GM10847 (cell line): ENCODE measurements around the gene CSNK1E.
A peak's percentile ranks its signal among the peaks of the same experiment; 100 is the strongest.

Source experiments
- POLR2A ChIP-seq: IDR thresholded peaks from 2 replicates; pipeline ENCODE4 v1.6.1; 2011; ENCODE audit not compliant: insufficient read length; ENCODE audit errors: extremely low read depth

Gene CSNK1E

DNA sequence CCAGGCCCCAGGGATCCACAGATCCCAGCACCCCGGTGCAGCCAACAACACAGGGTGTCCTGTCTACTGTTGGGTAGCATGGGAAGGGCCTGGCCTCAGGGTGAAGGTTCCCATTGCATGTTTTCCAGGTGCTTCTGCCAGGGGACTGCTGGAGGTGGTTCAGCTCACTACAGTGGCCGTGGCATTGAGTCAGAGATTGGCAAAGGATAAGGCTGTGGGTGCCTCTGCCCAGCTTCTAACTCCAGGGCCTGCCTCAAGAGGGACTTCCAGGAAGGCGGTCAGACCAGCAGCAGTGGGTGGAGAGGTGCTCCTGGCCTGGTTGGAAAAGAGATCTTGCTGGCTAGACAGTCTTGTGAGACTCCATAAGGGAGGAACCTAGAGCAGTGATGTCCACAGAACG is 20.9 kb downstream of the CSNK1E start:
- no peak for TF ChIP-seq POLR2A

DNA sequence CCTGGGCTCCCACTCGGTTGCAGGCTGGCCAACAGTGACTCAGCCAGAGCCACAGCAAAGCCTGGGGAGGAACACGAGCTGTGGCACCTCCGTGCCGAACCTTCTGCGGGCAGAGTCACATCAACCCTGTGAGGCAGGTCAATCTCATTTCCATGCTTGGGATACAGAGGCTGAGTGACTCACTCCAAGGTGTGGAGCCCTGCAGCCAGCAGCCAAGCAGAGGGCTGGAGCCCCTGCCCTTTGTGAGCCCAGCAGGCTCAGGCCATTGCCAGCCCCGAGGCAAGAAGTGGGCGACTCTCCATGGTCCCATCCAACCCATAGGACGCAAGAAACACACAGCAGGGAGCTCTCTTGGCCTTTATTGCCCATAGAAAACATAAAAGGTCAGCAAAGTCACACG is 21.4 kb downstream of the CSNK1E start:
- no peak for TF ChIP-seq POLR2A

DNA sequence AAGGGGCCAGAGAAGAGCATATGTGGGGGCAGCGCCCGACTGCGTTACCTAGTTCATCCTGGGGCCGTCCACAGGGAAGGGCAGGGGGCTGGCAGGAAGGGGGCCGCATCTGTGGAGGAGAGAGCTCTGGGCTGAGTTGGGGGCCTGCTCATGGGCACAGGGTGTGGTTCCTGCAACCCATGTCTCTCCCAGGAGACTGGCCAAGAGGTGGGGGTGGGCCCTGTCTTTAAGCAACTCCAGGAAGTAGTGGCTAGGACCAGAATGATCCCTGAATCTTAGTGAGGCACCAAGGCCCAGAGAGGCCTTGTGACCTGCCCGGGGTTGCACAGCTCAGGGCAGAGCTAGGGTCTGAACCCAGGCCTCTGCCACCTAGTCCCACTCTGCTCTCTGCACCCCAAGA is 21.9 kb downstream of the CSNK1E start:
- no peak for TF ChIP-seq POLR2A

DNA sequence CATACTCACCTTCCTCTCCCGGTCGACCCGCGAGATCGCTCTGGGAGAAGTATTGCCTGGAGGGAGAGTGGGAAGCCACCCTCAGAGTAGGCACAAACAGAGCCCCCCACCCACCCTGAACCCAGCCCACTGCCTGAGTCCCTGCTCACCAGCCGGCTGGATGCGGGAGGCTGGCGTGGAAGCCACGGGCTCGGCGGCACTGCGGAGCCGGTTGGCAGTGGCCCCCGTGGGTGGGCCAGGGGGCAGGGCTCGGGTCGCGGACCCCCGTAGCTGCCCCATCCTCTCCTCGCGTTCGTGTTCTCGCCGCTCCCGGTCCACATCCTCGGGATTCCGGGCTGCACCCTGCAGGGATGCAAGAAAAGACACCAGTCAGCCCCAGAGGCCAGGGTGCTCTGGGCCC is 23.0 kb downstream of the CSNK1E start:
- no peak for TF ChIP-seq POLR2A

DNA sequence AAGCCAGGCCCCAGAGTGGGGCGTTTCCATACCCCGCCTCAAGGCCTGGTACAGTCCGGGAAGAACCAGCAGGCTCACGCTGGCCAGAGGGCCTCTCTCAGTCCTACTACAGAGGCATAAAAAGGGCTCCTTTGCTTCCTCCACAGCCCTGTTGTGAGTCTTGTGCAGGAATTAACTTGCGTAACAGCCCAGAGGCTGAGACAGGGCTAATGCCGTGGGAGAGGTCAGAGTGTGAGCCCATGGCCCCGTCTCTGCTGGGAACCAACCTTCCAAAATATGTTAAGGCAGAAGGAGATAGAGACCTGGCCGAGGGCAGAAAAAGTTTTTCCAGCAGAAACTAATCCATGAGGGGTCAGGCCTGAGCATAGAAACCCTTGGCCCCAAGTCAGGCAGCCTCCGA is 24.5 kb downstream of the CSNK1E start:
- no peak for TF ChIP-seq POLR2A

DNA sequence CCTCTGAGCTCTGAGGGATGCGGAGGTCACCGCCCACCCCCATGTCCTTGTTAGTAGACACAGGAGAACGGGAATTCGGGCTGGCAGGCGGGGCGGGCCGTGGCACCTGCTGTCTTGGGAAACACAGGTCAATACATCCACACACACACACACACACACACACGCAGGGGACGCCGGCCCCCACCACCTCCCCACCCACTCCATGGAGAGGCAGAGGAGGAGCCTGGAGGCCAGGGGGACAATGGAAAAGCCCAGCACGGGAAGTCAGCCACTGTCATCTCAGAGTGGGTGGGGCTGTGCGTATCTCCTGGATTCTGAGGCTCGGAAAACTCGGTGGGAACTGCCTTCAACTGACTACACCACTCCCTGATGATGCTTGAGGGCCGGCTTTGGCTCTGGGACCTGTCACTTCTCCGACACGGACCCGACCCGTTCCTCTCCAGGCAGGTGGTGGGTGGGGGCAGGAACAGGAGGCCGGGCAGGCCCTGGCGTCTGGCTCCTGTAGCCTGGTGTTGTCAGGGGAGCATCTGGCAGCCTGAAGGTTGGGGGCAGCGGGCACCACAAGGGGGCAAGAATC is 25.9 kb downstream of the CSNK1E start:
- no peak for TF ChIP-seq POLR2A

DNA sequence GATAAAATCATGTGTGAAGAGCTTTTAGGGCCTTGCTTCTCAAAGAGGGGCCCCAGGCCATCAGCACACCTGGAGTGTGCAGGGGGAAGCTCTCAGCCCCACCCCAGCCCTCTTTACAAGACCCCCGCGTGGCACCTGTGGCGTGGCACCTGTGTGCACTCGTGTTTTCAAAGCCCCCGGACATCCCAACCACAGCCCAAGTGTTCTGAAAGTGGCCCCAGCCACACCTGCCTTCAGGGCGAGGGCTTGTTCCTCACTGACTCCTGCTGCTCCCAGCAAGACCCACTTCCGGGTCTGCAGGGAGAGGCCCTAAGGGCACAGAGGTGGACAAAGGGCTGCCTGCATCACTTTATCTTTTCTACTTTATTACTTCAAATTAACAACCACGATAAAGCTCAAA is 26.9 kb downstream of the CSNK1E start:
- no peak for TF ChIP-seq POLR2A

DNA sequence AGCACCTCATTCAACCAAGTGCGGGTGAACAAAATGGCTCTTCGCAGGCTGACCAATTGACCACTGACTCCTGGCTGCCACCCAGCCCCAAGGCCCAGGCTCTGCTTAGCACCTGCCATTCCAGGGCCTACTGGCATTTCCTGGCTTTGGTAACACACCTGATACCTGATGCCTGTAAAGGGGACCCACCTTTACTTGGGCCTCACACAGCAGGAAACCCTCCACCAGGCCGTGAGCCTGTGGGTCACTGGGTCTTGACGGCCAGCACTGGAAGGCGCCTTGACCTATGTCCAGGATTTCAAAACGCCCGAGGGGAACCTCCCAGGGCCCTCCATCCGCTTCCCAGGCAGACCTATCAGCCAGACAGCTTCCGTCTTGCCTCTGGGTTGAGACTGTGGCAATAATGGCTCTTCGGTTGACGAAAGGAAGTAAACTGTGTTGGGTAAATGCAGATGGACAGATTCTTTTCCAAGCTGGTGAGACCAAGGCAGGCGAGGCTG is 27.6 kb downstream of the CSNK1E start:
- no peak for TF ChIP-seq POLR2A

DNA sequence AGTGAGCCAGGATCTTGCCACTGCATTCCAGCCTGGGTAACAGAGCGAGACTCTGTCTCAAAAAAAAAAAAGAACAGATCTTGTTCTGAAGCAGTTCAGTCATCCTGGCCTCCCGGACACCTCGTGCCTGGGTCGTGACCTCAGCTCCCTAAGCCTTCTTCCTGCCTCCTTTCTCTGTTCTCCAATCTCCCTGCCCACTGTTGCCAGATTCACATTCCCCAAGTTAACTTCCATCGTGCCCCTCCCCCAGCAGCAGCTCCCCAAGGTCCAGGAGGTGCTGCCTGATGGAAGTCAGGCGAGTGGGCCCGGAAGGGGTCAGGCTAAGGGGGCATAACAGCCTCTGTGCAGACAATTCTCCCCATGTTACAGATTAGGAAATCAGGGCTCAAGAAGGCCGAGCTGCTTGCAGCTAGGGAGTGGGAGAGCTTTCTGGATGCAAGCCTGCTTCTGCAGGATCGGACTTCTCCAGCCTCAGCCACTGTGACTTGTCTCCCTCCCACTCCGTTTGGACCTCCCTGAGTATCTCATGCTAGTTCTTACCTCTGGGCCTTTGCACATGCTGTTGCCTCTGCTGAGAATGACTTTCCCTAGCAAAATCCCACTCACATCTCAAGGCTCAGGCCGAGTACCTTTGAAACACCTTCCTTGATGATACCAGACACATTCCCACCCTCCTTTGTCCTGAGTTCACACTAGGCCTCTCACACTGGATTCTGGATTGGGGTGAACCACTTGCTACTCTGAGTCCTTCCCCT is 30.1 kb downstream of the CSNK1E start:
- TF ChIP-seq POLR2A = no peak

DNA sequence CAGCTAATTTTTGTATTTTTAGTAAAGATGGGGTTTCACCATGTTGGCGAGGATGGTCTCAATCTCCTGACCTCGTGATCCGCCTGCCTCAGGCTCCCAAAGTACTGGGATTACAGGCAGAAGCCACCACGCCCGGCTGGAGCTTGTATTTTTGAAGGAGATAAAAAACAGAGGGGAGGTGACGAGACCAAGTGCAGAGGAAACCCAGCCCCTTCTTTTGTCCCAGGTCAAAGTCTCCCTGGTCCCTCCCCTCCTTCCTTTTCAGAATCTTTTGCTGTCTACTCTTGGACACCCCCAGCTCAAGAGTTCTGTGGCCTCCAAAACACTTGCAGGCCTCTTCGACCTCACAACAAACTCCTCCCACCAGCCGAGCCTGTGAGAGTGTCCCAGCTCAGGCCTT is 32.2 kb downstream of the CSNK1E start:
- no peak for TF ChIP-seq POLR2A

DNA sequence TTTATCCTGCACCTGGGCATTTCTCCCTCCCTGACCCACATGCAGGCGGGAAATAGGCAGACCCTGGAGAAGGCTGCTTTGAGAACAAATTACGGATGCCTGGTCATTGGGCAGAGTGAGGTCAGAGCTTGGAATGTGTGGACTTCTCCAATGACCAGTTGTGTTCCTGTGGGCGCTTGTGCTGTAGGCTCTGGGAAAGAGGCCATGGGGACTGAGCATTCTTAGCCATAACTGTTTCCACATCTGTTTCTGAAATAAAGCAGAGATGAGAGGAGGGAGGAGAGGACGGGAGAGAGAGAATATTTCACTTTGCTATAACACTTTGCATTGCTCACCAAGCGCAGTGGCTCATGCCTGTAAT is 33.2 kb downstream of the CSNK1E start:
- no peak for TF ChIP-seq POLR2A

DNA sequence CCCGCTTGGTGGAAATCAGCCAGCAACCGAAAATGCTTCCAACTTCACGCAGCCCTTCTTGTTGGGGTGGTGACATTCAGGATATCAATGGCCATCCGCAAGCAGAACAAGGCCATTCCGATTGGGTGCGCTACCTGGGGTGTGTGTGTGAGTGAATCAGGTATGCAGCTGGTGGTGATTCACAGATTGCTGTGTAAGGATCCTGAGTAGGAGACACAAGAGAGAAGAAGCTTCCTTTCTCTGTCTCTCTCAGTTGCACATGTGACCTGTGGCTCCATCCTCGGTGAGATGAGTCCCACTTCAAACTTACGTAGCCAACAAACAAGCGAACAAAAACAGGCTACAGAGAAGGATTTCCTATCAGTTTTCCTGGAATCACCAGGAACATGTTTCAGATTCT is 34.8 kb downstream of the CSNK1E start:
- TF ChIP-seq POLR2A = no peak

DNA sequence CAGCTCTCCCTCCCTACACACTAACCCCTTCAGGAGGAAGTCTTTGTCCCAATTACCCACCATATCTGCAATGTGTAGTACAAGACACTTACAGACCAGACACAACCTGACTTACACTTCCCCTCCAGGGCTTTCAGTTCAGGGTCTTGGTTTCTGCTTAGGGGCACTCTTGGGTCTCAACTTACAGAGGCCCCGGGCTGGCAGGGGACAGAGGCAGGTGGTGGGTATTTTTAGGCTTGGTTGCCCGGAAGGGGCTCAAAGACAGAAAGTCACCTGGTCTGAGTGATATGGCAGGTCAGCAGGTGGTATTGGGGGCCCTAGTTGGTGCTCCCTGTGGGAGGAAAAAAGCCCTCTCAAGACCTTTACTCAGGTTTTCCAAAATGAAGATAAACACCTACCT is 41.1 kb downstream of the CSNK1E start:
- TF ChIP-seq POLR2A = no peak

DNA sequence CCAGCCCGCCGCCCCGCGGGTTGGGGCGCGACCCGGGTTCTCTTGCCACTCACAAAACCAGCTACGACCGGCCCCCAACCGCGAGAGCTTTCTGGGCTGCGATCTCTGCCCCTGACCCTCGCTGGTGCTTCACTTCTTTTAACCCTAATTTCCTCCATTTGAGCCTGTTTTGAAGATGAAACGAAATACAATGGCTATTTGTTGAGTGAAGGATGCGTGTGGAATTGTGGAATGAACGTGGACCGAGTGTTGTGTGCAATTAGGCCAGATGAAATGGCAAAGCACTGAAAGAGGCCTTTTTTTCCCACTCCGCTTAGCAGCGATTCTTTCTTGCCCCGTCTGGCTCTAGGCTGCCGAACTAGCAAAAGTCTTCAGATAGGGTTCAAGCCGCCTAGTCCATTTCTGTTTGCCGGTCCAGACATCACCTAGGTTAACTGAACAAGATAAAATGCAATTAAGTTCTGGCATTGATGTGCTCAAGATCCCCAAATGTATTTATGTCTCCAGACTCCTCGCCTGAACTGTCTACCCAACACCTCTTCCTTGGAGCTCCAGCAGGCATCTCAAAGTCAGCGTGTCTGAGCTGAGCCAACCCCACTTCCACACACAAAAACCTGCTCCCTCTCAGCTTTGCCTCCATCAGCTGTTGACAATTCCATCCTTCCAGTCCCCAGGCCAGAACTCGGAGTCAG is 44.0 kb downstream of the CSNK1E start:
- no peak for TF ChIP-seq POLR2A

DNA sequence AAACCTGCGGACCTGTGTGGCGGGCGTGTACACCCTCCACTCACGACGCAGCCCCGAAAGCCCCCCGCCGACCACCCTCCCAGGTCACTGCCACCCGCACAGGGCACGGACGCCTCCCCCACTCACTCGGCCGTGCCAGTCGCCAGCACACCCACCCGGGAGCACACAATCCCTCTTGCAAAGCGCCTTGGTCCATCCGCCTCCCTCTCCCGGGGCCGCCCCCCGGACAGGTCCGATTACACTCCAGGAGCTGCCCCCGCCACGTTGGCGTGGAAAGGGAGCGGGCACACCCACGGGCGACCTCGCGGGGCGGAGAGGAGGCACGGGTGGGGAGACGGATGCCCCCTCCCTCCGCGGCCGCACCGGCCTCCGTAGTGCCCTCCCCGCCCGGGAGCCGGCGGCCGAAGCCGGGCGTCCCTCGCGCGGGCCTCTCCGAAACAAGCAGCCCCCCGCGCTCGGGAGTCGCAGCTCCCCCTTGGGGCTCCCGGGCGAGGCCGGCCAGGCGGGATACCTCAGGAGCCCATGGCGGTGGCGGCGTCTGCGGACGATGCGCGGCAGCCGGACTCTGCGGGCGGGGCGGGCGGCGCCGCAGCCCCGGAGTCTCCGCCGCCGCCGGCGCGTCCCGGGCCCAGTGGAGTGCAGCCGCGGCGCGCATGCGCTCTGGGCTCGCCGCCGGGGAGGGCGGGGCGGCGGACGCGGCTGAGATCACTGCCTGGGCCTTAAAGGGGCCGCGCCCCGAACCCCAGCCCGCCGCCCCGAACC is 44.7 kb downstream of the CSNK1E start, which contains the start of gene TMEM184B:
Gene TMEM184B, minus strand, starts transcription at position 638 of the 762 bp plus-strand sequence. CDS start 25,049 bp downstream, outside the sequence.
- peak; percentile 57 for TF ChIP-seq POLR2A
